HUDEP-2 (cell line): ENCODE results near the gene SSH3.

Experiments
- DNase-seq, 76 experiments: peaks; one replicate each; lab custom pipeline; 2025; ENCODE audit not compliant: unreplicated experiment in 76 of 76; lab: John Stamatoyannopoulos, UW

Gene SSH3

GRCh38 chr11:67357831-67358670, 54.7 kb downstream of the SSH3 start:
- no peak for DNase-seq
